ENCODE results near the gene SHKBP1.

DNA sequence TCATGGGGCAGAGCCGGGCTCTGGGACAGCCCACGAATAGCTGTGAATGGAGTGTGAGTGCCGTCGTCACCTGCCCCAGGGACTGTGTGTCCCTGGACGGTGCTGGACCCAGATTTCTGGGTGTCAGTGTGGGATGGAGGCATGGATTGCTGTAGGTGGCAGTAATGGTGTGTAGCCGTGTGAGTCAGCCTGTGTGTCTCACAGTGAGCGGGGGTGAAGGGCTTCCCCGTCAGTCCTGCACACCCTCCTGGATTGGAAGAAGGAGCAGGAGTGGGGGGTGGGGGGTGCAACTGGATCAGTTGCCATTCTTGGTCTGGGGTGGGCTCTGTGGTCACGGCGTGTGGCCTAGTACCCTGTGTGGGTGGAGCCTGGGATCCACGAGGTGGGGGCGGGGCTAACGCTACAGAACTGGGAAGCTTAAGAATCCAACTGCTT, 18.0 kb downstream of the SHKBP1 start:
- TF ChIP-seq, protein P1, sequence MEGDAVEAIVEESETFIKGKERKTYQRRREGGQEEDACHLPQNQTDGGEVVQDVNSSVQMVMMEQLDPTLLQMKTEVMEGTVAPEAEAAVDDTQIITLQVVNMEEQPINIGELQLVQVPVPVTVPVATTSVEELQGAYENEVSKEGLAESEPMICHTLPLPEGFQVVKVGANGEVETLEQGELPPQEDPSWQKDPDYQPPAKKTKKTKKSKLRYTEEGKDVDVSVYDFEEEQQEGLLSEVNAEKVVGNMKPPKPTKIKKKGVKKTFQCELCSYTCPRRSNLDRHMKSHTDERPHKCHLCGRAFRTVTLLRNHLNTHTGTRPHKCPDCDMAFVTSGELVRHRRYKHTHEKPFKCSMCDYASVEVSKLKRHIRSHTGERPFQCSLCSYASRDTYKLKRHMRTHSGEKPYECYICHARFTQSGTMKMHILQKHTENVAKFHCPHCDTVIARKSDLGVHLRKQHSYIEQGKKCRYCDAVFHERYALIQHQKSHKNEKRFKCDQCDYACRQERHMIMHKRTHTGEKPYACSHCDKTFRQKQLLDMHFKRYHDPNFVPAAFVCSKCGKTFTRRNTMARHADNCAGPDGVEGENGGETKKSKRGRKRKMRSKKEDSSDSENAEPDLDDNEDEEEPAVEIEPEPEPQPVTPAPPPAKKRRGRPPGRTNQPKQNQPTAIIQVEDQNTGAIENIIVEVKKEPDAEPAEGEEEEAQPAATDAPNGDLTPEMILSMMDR (IDR thresholded peaks at IDR 0.05): no peak
- TF ChIP-seq POLR2A (IDR thresholded peaks at IDR 0.05): no peak
